Hematopoietic multipotent progenitor cell treated with erythropoietin and hydrocortisone succinate and interleukin-3 and kit ligand, for 17 days (in vitro differentiated cells): Measurements from ENCODE around the gene CLNK.

Source experiments
- DNase-seq: peaks from one replicate; pipeline ENCODE4 v3.0.0-alpha.2; 2015; ENCODE audit warnings: low spot score

Gene CLNK

GRCh38 chr4:10701702-10702460 lies 17.3 kb upstream of the CLNK start:
- DNase-seq: no peak

DNA sequence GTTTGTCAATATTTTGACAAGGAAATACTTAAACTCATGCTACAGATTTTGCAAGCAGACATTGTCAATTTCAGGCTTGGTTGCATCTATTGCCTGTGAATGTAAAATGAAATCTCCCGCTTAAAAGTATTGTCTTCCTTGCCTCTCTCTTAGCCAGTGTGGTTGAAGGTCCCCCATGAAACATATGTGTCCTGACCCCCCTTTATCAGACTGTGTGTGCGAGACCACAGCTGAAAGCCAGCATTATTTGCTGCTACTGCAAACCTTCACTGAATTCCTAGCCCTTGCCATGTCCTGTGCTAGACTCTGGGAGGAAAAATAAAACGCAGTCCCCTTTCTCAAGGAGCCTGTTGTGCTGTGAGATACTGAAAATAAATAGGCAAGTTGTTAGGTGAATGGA lies 16.6 kb upstream of the CLNK start:
- DNase-seq: no peak

GRCh38 chr4:10698172-10698571 lies 13.6 kb upstream of the CLNK start:
- no peak for DNase-seq

- no peak for DNase-seq
Observed at GRCh38 chr4:10697086-10697485, 12.5 kb upstream of the CLNK start.

DNA sequence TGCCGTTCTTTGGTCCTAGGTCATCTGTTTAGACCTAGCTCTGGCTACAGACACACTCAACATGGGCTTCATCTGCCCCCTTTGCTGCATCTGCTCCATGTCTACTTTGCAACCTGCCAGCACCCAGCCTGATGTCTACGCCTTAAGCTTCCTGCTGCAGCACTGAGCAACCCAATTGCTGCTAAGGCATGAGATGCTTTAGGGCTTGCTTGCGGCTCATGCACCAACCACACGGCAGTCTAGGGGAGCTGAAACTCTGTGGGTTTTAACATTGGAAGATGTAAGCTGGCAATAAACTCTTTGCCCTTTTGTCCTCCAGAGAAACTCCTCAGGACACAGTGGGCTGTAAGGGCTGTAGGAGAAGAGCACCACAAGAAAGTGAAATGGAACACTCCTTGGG lies 11.7 kb upstream of the CLNK start:
- DNase-seq: no peak

DNA sequence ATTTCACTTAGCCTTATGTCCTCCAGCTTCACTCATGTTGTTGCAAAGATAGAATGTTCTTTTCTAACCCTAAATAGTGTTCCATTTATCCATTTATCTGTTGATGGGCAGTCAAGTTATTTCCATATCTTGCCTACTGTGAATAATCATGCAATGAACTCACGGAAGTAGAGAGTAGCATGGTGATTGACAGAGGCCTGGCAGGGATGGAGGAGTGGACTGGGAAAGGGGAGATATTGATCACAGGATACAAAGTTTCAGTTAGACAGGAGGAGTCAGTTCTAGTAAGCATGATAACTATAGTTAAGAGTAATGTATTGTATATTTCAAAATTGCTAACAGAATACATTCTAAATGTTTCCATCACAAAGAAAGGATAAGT lies 10.3 kb upstream of the CLNK start:
- DNase-seq: no peak

DNA sequence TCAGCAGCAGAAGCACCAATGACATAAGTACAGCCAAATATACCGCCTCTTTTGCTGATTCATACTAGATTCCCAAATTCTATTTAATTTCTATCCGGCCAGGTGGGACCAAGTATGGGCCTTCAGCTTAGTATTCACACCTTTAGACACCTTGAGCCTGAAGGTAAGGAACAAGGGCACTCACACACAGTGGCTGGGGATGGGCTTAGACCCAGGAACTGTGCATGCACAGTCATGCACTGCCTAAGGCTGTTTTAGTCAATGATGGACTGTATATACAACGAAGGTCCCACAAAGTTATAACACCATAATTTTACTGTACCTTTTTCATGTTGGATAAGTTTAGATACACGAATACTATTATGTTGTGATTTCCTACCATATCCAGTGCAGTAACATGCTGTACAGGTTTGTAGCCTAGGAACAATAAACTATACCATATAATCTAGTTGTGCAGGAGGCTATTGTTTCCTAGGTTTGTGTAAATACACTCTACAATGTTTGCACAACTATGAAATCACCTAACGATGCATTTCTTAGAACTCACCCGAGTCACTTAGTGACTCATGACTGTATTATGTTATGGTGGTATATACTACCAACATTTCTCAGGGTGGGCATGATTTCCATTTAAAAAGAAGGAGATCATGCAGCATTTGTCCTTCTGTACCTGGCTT lies 9.7 kb upstream of the CLNK start:
- DNase-seq: no peak

DNA sequence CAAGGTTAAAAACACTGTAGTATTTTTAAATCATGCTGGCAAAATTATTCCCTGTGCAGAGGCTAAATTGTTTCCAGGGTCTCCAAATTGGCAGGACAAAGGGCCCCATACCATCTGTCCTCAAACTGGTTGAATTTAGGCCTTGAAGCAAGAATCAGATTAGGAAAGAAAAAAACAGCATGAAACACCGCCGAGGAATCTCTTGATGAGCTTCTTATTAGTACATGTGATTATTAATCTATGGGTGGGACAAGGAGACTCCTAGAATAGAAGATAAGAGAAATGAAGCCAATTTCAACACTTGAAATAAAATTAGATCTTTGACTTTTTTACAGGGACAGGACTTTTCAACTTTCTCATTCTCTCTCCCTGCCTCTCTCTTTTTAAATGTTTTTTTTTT lies 7.1 kb upstream of the CLNK start:
- DNase-seq: no peak

- no peak for DNase-seq
Observed at GRCh38 chr4:10690185-10690907, 5.8 kb upstream of the CLNK start.

DNA sequence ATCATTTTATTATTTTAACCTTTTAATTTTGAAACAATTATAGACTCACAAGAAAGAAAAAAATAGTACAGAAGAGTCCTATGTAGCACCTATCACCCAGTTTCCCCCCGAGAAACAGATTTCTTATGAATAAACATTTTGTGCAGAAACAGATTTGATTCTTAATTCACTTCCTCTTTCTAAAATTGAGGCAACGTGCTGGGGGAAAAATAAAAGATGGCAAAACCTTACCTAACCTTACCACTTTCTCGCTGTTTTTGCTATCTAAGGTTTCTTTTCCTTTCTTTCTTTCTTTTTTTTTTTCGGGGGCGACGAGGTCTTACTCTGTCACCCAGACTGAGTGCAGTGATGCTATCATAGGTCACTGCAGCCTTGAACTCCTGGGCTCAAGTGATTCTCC lies 4.3 kb upstream of the CLNK start:
- DNase-seq: no peak

GRCh38 chr4:10688022-10688421 lies 3.5 kb upstream of the CLNK start:
- DNase-seq: no peak

- DNase-seq: no peak
Observed at GRCh38 chr4:10687526-10687925, 3.0 kb upstream of the CLNK start.

DNA sequence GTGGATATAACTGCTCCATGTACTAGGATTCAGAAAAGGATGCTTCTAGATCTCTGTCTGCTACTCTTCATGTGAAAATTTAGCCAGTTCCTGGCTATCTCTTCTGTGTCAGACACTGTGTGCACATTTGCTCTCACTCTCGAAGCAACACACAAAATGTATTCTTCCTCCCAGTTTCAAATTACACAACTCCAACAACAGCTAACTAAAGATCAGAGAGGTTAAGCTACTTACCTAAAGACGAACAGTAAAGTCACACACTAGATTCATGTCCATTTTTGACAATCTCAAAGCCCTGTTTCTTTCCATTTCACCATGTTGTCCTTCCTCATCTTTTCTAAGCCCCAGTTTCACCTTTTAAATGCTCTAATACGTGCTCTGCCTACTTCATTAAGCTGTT lies 2.2 kb downstream of the CLNK start:
- no peak for DNase-seq

- DNase-seq: no peak
Observed at GRCh38 chr4:10677796-10678497, 6.6 kb downstream of the CLNK start.

DNA sequence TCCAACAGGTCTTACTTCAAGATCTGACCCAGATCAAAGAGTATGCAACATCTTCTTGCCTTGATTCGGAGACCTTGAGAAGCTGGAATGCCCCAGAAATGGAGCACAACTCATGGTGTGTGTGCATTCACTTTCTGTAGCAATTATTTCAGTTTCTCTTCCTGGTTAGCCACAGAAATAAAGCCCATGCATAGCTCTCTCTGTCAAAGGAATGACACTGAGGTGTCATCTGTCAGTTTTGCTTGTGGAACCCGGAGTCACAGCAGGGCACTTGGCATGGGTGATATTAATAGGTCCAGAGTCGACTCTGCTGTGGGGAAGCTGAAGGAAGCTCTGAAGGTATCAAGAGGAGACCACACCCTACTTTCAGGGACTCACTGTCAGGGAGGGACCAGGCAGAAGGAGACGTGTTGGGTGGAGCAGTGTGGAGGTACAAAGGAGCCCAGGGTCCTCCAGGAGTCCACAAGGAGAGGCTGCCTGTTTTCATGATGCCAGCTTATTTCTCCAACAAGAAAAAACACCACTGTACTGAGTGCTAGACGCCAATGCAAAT lies 10.7 kb downstream of the CLNK start:
- no peak for DNase-seq

DNA sequence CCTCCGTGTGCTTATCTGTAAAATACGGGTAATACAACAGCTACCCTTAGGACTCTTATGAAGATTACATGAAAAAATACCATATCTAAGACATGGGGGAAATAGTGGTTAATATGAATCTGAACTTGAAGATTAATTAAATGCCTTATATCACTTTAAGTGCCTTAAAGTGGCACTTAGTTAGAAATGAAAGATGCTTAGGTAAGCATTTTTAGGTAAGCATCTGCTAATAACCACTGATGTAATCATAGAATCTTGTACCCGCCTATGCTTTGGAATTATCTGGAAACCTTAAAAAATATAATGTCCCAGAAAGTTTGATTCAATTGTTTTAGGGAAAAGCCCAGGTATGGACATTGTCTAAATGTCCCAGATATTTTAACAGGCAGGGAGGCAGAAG lies 12.2 kb downstream of the CLNK start:
- DNase-seq: no peak

- no peak for DNase-seq
Observed at GRCh38 chr4:10671799-10672198, 12.8 kb downstream of the CLNK start.

GRCh38 chr4:10671366-10671765 lies 13.2 kb downstream of the CLNK start:
- DNase-seq: no peak

GRCh38 chr4:10670321-10670720 lies 14.2 kb downstream of the CLNK start:
- no peak for DNase-seq

DNA sequence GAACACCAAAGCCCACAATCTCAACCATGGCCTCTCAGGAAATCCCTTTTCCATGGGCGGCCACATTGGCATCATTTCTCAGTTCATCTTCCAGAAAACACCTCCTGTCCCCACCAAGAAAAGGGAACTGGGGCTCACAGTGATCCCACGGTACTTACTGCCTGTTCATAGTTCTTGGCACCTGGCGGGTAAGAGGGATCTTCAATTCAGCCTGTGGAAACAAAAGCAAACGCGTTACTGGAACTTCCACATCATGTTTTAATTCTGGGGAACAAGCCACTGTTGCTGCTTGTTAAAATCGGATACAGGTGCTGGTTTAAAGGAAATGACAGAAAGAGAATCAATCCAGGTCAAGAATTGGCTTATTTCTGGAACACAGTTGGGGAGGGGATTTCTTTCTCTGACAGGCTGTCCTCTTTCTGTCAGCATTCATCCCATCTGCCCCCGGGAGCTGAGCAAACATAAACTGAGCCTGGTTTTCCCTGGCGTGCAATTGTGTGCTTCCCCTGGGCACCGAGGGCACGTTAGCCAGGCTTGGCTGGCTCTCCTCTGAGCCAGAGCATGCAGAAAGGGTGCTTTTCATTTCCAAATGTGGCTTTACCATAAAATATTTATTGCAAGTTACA lies 16.8 kb downstream of the CLNK start:
- DNase-seq: no peak

DNA sequence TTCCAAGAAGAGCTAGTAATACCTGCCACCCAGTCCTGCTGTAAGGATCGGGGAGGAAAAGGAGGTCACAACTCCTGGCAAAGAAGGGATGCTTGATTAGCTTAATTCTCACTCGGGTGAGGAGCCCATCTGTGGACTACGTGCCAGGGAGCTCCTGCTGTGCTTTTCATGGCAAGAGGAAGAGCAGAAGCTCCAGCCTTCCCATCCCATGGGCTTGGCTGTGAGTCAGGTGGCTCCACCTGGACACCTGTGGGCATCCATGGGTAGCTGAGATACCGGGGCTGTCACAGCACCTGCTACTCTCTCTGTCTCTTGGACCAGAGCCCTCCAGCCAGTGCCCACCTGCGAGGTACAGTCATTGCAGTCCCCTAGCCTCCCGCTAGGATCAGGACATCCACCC lies 18.0 kb downstream of the CLNK start:
- DNase-seq: no peak

DNA sequence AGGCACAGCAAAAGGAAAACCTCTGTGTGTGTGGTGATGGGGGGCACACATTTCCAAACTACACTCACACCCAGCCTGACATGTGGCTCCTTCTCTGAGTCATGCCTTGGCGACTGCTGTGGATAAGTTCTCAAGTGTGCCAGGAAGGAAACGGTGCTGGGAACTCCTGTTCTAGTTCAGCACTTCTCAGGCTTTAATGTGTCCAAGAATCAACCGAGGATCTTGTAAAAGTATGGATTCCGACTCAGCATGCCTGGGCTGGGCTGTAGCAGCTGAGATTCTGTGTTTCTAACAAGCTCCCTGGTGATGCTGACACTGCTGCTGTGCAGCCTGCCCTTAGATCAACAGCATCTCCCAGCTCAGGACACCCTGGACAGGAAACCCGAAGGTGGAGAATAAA lies 20.2 kb downstream of the CLNK start:
- no peak for DNase-seq
